Measurements from ENCODE around the gene NRN1L.

NRN1L gene

GRCh38 chr16:67881621-67882161, 3.0 kb upstream of the NRN1L start:
- Histone ChIP-seq H3K27ac (no peak overlapping the region), H3K36me3 (peaks cover 68 to 87% (median 75%) of the 10 kb centered on the region in 3 donors)
- no peak for DNase-seq

DNA sequence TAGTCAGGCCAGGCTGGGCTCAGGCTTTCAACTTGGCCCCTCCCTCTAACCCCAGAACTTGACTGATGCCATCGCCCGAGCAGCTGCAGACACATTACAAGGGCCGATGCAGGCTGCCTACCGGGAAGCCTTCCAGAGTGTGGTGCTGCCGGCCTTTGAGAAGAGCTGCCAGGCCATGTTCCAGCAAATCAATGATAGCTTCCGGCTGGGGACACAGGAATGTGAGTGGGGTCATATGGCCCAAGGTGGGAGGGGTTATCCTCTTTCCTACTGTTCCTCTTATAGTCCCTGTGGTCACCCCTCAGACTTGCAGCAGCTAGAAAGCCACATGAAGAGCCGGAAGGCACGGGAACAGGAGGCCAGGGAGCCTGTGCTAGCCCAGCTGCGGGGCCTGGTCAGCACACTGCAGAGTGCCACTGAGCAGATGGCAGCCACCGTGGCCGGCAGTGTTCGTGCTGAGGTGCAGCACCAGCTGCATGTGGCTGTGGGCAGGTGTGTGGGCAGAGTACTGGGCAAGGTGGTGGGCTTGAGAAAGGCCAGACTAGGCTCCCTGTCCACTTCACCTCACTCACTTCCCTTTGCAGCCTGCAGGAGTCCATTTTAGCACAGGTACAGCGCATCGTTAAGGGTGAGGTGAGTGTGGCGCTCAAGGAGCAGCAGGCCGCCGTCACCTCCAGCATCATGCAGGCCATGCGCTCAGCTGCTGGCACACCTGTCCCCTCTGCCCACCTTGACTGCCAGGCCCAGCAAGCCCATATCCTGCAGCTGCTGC, 2.1 kb upstream of the NRN1L start:
- no peak for DNase-seq

More at GRCh38 chr16:67881621-67882161, 3.0 kb upstream of the NRN1L start:
- TF ChIP-seq CTCF (IDR thresholded peaks at IDR 0.05) = no peak
- no peaks in the 10 kb centered on the region for H3K9me3 ChIP-seq
- H3K4me1 ChIP-seq = peaks cover 0 to 23% (median 11%) of the 10 kb centered on the region in 4 donors
- intact Hi-C loops (cut with DNase I; ENCODE audit: low total_unique reads) = loop anchor here (2.0 to 10.0 kb wide), 3 partner anchors 47 to 161 kb away; no protein-coding TSS in a partner anchor
- H3K27me3 ChIP-seq = no peaks in the 10 kb centered on the region
- H3K4me3 ChIP-seq = no peak overlapping the region

GRCh38 chr16:67883146-67883871, 1.4 kb upstream of the NRN1L start:
- Histone ChIP-seq H3K4me1 (peaks cover 0 to 23% (median 11%) of the 10 kb centered on the region in 4 donors), H3K27ac (peak overlapping the region in 1 of 2 donors; percentile 66), H3K4me3 (no peak overlapping the region), H3K9me3 (no peaks in the 10 kb centered on the region), H3K27me3 (no peaks in the 10 kb centered on the region), H3K36me3 (peaks cover 52 to 76% (median 59%) of the 10 kb centered on the region in 3 donors)
- no peak for DNase-seq
- intact Hi-C loops (cut with DNase I; ENCODE audit: low total_unique reads) = loop anchor here (2.0 to 10.0 kb wide), 3 partner anchors 45 to 159 kb away; no protein-coding TSS in a partner anchor
- no peak for TF ChIP-seq CTCF (IDR thresholded peaks at IDR 0.05)

More for the DNA sequence above, 2.1 kb upstream of the NRN1L start:
- intact Hi-C loops (cut with DNase I; ENCODE audit: low total_unique reads) = loop anchor here (2.0 to 10.0 kb wide), 3 partner anchors 46 to 160 kb away; no protein-coding TSS in a partner anchor
- Histone ChIP-seq H3K36me3 (peaks cover 59 to 84% (median 66%) of the 10 kb centered on the region in 3 donors), H3K4me1 (peaks cover 0 to 23% (median 11%) of the 10 kb centered on the region in 4 donors), H3K4me3 (no peak overlapping the region), H3K27me3 (no peaks in the 10 kb centered on the region), H3K27ac (no peak overlapping the region), H3K9me3 (no peaks in the 10 kb centered on the region)
- no peak for TF ChIP-seq CTCF (IDR thresholded peaks at IDR 0.05)

- TF ChIP-seq CTCF (IDR thresholded peaks at IDR 0.05) = peak; percentile 89 to 92
- peaks cover 46 to 71% (median 53%) of the 10 kb centered on the region in 3 donors for H3K36me3 ChIP-seq
- intact Hi-C loops (cut with DNase I; ENCODE audit: low total_unique reads) = loop anchor here (2.0 to 10.0 kb wide), 3 partner anchors 45 to 158 kb away; no protein-coding TSS in a partner anchor
- peak overlapping the region; percentile 66 for H3K27ac ChIP-seq
- H3K4me1 ChIP-seq = peaks cover 0 to 23% (median 11%) of the 10 kb centered on the region in 4 donors
- no peak overlapping the region for H3K4me3 ChIP-seq
- no peaks in the 10 kb centered on the region for H3K27me3 ChIP-seq
- DNase-seq = peak; percentile 47 to 76
- no peaks in the 10 kb centered on the region for H3K9me3 ChIP-seq
Observed at GRCh38 chr16:67883872-67884261, 818 bp upstream of the NRN1L start.

DNA sequence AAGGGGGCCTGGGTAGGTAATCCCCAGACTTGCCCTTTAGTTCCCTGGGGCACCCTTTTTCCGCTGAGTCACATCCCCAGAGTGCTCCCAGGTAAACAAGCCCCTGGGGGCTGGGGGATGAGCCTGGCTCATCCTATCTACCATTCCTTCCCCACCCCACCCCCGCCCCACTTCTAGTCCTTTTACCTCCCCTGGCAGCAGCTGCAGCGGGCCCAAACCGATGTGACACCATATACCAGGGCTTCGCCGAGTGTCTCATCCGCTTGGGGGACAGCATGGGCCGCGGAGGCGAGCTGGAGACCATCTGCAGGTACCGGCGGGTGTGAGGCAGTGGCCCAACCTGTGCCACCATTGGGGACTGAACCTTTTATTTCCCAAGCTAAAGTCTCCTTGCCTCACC, 860 bp downstream of the NRN1L start:
- intact Hi-C loops (cut with DNase I; ENCODE audit: low total_unique reads) = loop anchor here (10.0 kb wide), 1 partner anchor 51 kb away; no protein-coding TSS in a partner anchor
- TF ChIP-seq CTCF (IDR thresholded peaks at IDR 0.05) = no peak
- Histone ChIP-seq H3K27me3 (no peaks in the 10 kb centered on the region), H3K4me3 (no peak overlapping the region), H3K4me1 (peaks cover 0 to 23% (median 11%) of the 10 kb centered on the region in 4 donors), H3K9me3 (no peaks in the 10 kb centered on the region), H3K36me3 (peaks cover 30 to 54% (median 36%) of the 10 kb centered on the region in 3 donors), H3K27ac (peak overlapping the region; percentile 66)
- DNase-seq = no peak

Measured in tibial artery (tissue), 4 donors.